GM12878 (cell line): ENCODE results near the gene ABCG2. TPM values are rescaled to one million over a fixed set of nuclear protein-coding genes. Genes with fewer than 3 reads are reported as not detected.
A peak's percentile ranks its signal among the peaks of the same experiment; 100 is the strongest.

Experiments
- ATAC-seq: fragments of 200-7000 bp; cut with Tn5 transposase; 3 replicates; pipeline ENCODE4 v1.9.1; 2020; ENCODE audit warnings: mild to moderate bottlenecking, moderate library complexity
- BruUV-seq: library from RNA; stranded (reverse); fragments of 400-500 nt; replicated peaks from 2 replicates; lab custom pipeline; 2021; lab: Mats Ljungman, UMichigan
- CTCF ChIA-PET: fragments of 300-600 bp; sonication (Branson Sonifier 250); formaldehyde crosslinking; extraction: SDS; loops from one replicate; lab custom pipeline; 2021; ENCODE audit warnings: inconsistent platforms; lab: Yijun Ruan, JAX
- POLR2A ChIA-PET: fragments of 350-600 bp; formaldehyde crosslinking; extraction: SDS; loops from one replicate; lab custom pipeline; 2021; ENCODE audit warnings: inconsistent platforms; lab: Charles Lee
- RAD21 ChIA-PET: fragments of 300-600 bp; sonication (Branson Sonifier 250); formaldehyde crosslinking; loops from one replicate; lab custom pipeline; 2023; ENCODE audit warnings: antibody characterized with exemption; ENCODE audit not compliant: unreplicated experiment; lab: Charles Lee
- SMC1A ChIA-PET: fragments of 300-600 bp; sonication (Branson Sonifier 250); formaldehyde crosslinking; loops from one replicate; lab custom pipeline; 2023; ENCODE audit not compliant: unreplicated experiment, uncharacterized antibody; lab: Charles Lee
- DNase-seq: peaks from one replicate; pipeline ENCODE4 v3.0.0-alpha.2; 2011; ENCODE audit warnings: low read depth, low spot score
- FAIRE-seq: peaks from 3 replicates; lab custom pipeline; 2011; peaks lifted over from hg19 to GRCh38; lab: Jason Lieb, UNC
- H2AFZ ChIP-seq: 2 replicates; pipeline ENCODE4 v1.6.0; 2011; ENCODE audit warnings: low read depth, low read length, control low read depth; ENCODE audit not compliant: control insufficient read depth
- H3K27ac ChIP-seq: 2 replicates; pipeline ENCODE4 v1.5.1; 2011; ENCODE audit warnings: control low read depth; ENCODE audit not compliant: control insufficient read depth, insufficient read depth
- H3K27me3 ChIP-seq, 2 experiments: replicated peaks in 1 of 2; 2 replicates each; pipeline versions ENCODE4 v1.6.0 to v1.6.1; 2011; ENCODE audit warnings: low read length in 1 of 2; ENCODE audit not compliant: control insufficient read depth in 2 of 2, insufficient read depth in 2 of 2
- H3K36me3 ChIP-seq, 2 experiments: 2 replicates each; pipeline ENCODE4 v1.5.1; 2011; ENCODE audit warnings: low read length in 1 of 2; ENCODE audit not compliant: control insufficient read depth in 2 of 2, insufficient read depth in 2 of 2
- H3K4me1 ChIP-seq: 2 replicates; pipeline ENCODE4 v1.6.1; 2011; ENCODE audit warnings: mild to moderate bottlenecking, low read length, moderate library complexity, mixed read lengths; ENCODE audit not compliant: control insufficient read depth, insufficient read depth
- H3K4me2 ChIP-seq: 2 replicates; pipeline ENCODE4 v1.6.0; 2011; ENCODE audit warnings: control low read depth; ENCODE audit not compliant: control insufficient read depth, insufficient read depth
- H3K4me3 ChIP-seq: fragments of 200-600 bp; sonication (generic); 2 replicates; pipeline ENCODE4 v1.5.1; 2016
- H3K79me2 ChIP-seq: 2 replicates; pipeline ENCODE4 v1.6.0; 2011; ENCODE audit warnings: low read length; ENCODE audit not compliant: control insufficient read depth, insufficient read depth
- H3K9ac ChIP-seq: 2 replicates; pipeline ENCODE4 v1.8.0; 2011; ENCODE audit warnings: low read length, control low read depth, mixed read lengths; ENCODE audit not compliant: control insufficient read depth, insufficient read depth
- H3K9me3 ChIP-seq: replicated peaks from 3 replicates; pipeline ENCODE4 v1.5.1; 2011; ENCODE audit warnings: mild to moderate bottlenecking, low read length; ENCODE audit not compliant: control insufficient read depth, insufficient read depth
- H4K20me1 ChIP-seq: 2 replicates; pipeline ENCODE4 v1.6.0; 2011; ENCODE audit not compliant: control insufficient read depth, insufficient read depth
- ESRRA ChIP-seq: IDR thresholded peaks from 2 replicates; pipeline ENCODE4 v1.6.1; 2012; ENCODE audit warnings: mild to moderate bottlenecking, low read length, improper control_type of control experiment
- FOXM1 ChIP-seq: IDR thresholded peaks from 2 replicates; pipeline ENCODE4 v1.6.1; 2012; ENCODE audit warnings: low read depth, mild to moderate bottlenecking, inconsistent platforms, low read length, moderate library complexity
- MXI1 ChIP-seq: fragments of 150-350 bp; IDR thresholded peaks from 2 replicates; pipeline ENCODE4 v1.6.1; 2011; ENCODE audit warnings: low read depth, mild to moderate bottlenecking, inconsistent platforms, low read length, improper control_type of control experiment
- RAD21 ChIP-seq: IDR thresholded peaks from 2 replicates; pipeline ENCODE4 v1.6.1; 2011; ENCODE audit warnings: mild to moderate bottlenecking, low read depth, low read length, moderate library complexity; ENCODE audit not compliant: insufficient read depth
- RAD51 ChIP-seq: fragments of 450-650 bp; IDR thresholded peaks from 2 replicates; pipeline ENCODE4 v1.6.1; 2016; ENCODE audit warnings: moderate library complexity, mild to moderate bottlenecking, inconsistent platforms
- RCOR1 ChIP-seq: conservative IDR thresholded peaks from 2 replicates; pipeline ENCODE4 v1.6.1; 2012; ENCODE audit warnings: low read depth, low read length, improper control_type of control experiment
- SMC3 ChIP-seq: IDR thresholded peaks from 2 replicates; pipeline ENCODE4 v1.6.1; 2011; ENCODE audit warnings: low read length, improper control_type of control experiment, borderline replicate concordance
- WGBS: methylation state at CpG from one replicate; pipeline ENCODE4 v1.1.6; 2016; ENCODE audit warnings: low lambda C conversion rate; ENCODE audit not compliant: insufficient replicate concordance, insufficient coverage; ENCODE audit errors: missing lambda C conversion rate; 5-methylcytosine and 5-hydroxymethylcytosine counted together
- in situ Hi-C: fragments of 300-500 bp; cut with MboI; formaldehyde crosslinking; loops from 9 replicates; pipeline ENCODE4 v1.14.3; 2018; ENCODE audit warnings: mixed read lengths
- intact Hi-C: fragments of 100-400 bp; cut with micrococcal nuclease; formaldehyde crosslinking; loops from one replicate; pipeline ENCODE4 v1.14.2; 2022; ENCODE audit not compliant: unreplicated experiment
- polyA plus RNA-seq, 11 experiments: library from polyadenylated mRNA; depleted of rRNA in 4 of 11; unstranded in 6 of 11; stranded (reverse) in 5 of 11; fragments of >200 nt; fragmentation: Nextera tagmentation in 4 of 11; fragmentation: Illumina TruSeq in 1 of 11; extraction: Ambion mirVana in 4 of 11; extraction: Trizol in 1 of 11; gene quantifications; 1 replicate in 1 of 11; 2 replicates in 10 of 11; pipeline versions ENCODE4 v1.2.1 to v1.2.3, GENCODE V29; 2011 to 2016; ENCODE audit warnings: inconsistent platforms in 2 of 11, missing spikeins in 2 of 11, low read depth in 1 of 11
- total RNA-seq, 4 experiments: library from RNA; depleted of rRNA in 3 of 4; stranded (reverse); fragments of >200 nt in 3 of 4; fragmentation: Illumina TruSeq in 1 of 4; extraction: Trizol in 1 of 4; gene quantifications; 2 replicates each; pipeline versions ENCODE4 v1.2.1 to v1.2.3, GENCODE V29; 2013 to 2021
- TF ChIP-seq, protein P1 (sequence below), 3 experiments: IDR thresholded peaks in 2 of 3; conservative IDR thresholded peaks in 1 of 3; 2 replicates each; pipeline ENCODE4 v1.5.1; 2011; ENCODE audit warnings: low read depth in 3 of 3, low read length in 3 of 3, mild to moderate bottlenecking in 3 of 3, control low read depth in 2 of 3, moderate library complexity in 2 of 3, inconsistent platforms in 1 of 3, mixed read lengths in 1 of 3; ENCODE audit not compliant: control insufficient read depth in 2 of 3, insufficient read depth in 1 of 3; ENCODE audit errors: extremely low read depth in 1 of 3
- TF ChIP-seq, protein P2 (sequence below): IDR thresholded peaks from 2 replicates; pipeline ENCODE4 v1.6.1; 2012; ENCODE audit warnings: improper control_type of control experiment, low read depth, low read length; ENCODE audit not compliant: insufficient replicate concordance

Gene ABCG2
- total and polyA plus RNA-seq, 10 of the 15 experiments (the other 5 are each of a cell fraction or from before 2014, with no cell fraction given): 0.03 to 0.06 (median 0.04) TPM; not detected in 7

DNA sequence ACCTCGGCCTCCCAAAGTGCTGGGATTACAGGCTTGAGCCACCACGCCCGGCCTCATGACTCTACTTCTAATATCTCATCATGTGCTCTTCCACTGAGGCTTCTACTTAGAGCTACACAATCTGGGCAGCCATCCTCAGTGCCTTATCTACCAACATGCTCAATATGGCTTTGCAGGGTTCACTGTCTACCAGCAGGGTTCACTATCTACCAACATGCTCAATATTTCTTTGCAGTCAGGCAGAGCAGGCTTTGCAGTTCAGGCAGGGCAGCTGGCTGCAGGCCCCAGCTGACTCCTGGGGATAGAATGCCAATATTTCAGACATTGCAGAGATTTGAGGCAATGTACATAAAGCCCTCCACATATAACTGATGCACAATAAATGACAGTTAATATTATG is 103.5 kb downstream of the ABCG2 start:
- in situ Hi-C loops: no loop called here
- RAD21 ChIA-PET: no interaction called here

More for the DNA sequence above, 103.5 kb downstream of the ABCG2 start:
- H3K79me2 ChIP-seq: no peaks in the 10 kb centered on the region
- no peak for DNase-seq
- peaks cover 0 to 2% of the 10 kb centered on the region in 2 experiments; a peak in 2 of 4 replicates for H3K36me3 ChIP-seq
- no peak overlapping the region for H3K27ac ChIP-seq
- 90% methylated on average over 3 of the region's 3 CpGs for WGBS
- FAIRE-seq: no peak
- no peak overlapping the region for H3K4me2 ChIP-seq
- intact Hi-C loops: no loop called here
- H3K9ac ChIP-seq: no peak overlapping the region
- SMC1A ChIA-PET: no interaction called here
- CTCF ChIA-PET: interaction anchor here (1.4 to 1.7 kb wide), 2 partner anchors 156 to 157 kb away, joined by 5 read pairs; no protein-coding TSS in a partner anchor
- POLR2A ChIA-PET: interaction anchor here (1.2 kb wide), 1 partner anchor 23 kb away, joined by 3 read pairs; no protein-coding TSS in a partner anchor
- no peaks in the 10 kb centered on the region for H3K4me1 ChIP-seq
- H3K9me3 ChIP-seq: no peaks in the 10 kb centered on the region
- no peak for TF ChIP-seq RAD51
- TF ChIP-seq, protein P1, sequence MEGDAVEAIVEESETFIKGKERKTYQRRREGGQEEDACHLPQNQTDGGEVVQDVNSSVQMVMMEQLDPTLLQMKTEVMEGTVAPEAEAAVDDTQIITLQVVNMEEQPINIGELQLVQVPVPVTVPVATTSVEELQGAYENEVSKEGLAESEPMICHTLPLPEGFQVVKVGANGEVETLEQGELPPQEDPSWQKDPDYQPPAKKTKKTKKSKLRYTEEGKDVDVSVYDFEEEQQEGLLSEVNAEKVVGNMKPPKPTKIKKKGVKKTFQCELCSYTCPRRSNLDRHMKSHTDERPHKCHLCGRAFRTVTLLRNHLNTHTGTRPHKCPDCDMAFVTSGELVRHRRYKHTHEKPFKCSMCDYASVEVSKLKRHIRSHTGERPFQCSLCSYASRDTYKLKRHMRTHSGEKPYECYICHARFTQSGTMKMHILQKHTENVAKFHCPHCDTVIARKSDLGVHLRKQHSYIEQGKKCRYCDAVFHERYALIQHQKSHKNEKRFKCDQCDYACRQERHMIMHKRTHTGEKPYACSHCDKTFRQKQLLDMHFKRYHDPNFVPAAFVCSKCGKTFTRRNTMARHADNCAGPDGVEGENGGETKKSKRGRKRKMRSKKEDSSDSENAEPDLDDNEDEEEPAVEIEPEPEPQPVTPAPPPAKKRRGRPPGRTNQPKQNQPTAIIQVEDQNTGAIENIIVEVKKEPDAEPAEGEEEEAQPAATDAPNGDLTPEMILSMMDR (IDR thresholded peaks at IDR 0.05 in 2 of 3, conservative IDR thresholded peaks at IDR 0.05 in 1 of 3; ENCODE audit: control insufficient read depth in 2 of 3, extremely low read depth in 1 of 3, insufficient read depth in 1 of 3, low read depth in 3 of 3, low read length in 3 of 3): peak; percentile 20 to 44 (median 23); a peak in 4 of 6 replicates
- TF ChIP-seq FOXM1: no peak
- TF ChIP-seq, protein P2, sequence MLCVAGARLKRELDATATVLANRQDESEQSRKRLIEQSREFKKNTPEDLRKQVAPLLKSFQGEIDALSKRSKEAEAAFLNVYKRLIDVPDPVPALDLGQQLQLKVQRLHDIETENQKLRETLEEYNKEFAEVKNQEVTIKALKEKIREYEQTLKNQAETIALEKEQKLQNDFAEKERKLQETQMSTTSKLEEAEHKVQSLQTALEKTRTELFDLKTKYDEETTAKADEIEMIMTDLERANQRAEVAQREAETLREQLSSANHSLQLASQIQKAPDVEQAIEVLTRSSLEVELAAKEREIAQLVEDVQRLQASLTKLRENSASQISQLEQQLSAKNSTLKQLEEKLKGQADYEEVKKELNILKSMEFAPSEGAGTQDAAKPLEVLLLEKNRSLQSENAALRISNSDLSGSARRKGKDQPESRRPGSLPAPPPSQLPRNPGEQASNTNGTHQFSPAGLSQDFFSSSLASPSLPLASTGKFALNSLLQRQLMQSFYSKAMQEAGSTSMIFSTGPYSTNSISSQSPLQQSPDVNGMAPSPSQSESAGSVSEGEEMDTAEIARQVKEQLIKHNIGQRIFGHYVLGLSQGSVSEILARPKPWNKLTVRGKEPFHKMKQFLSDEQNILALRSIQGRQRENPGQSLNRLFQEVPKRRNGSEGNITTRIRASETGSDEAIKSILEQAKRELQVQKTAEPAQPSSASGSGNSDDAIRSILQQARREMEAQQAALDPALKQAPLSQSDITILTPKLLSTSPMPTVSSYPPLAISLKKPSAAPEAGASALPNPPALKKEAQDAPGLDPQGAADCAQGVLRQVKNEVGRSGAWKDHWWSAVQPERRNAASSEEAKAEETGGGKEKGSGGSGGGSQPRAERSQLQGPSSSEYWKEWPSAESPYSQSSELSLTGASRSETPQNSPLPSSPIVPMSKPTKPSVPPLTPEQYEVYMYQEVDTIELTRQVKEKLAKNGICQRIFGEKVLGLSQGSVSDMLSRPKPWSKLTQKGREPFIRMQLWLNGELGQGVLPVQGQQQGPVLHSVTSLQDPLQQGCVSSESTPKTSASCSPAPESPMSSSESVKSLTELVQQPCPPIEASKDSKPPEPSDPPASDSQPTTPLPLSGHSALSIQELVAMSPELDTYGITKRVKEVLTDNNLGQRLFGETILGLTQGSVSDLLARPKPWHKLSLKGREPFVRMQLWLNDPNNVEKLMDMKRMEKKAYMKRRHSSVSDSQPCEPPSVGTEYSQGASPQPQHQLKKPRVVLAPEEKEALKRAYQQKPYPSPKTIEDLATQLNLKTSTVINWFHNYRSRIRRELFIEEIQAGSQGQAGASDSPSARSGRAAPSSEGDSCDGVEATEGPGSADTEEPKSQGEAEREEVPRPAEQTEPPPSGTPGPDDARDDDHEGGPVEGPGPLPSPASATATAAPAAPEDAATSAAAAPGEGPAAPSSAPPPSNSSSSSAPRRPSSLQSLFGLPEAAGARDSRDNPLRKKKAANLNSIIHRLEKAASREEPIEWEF: no peak
- TF ChIP-seq ESRRA: no peak
- 0 out of 2 replicates have a peak, but pooled peaks have one; percentile 38 for TF ChIP-seq SMC3
- no peak for TF ChIP-seq MXI1
- TF ChIP-seq RCOR1: no peak
- TF ChIP-seq RAD21: peak; percentile 35; the same call in 1 of the 2 replicates
- peak; percentile 63 for ATAC-seq
- no peaks in the 10 kb centered on the region for H4K20me1 ChIP-seq
- no peaks in the 10 kb centered on the region for H3K27me3 ChIP-seq
- no peak overlapping the region for H2AFZ ChIP-seq
- H3K4me3 ChIP-seq: no peak overlapping the region
- no TSS peak for BruUV-seq
